ENCODE results near the gene PRELP.

DNA sequence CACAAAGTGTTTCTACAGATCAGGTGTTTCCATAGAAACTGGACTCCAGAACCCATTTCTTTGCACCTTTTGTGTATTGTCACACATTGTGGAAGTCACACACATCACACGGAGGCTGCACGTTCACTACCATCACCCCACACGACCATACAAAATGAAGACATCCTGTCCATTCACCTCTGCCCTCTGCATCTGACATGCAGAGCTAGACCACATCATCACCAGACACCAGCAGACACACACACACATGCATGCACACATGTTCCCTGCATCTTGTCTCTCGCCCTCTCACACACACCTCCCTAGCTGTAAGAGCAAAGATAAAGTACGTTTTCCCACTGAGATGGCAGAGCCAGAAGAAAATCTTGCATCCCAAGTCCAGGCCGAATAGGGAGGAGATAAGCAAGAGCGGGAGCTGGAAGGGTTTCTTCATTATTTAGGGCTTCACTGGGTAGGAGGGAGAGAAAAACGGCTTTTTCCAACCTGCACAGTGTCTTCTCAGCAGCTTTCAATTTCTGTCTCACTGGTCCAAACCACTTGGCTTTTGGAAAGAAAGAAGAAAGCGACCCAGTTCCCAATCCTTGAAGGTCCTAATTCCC, 709 bp downstream of the PRELP start:
- TF ChIP-seq EP300 (IDR thresholded peaks at IDR 0.05; ENCODE audit: borderline replicate concordance) (no peak), NFIC (IDR thresholded peaks at IDR 0.05) (no peak), MAX (IDR thresholded peaks at IDR 0.05) (no peak), TAF1 (IDR thresholded peaks at IDR 0.05; ENCODE audit: low read depth) (no peak), RAD21 (IDR thresholded peaks at IDR 0.05; ENCODE audit: low read depth) (no peak), CREB1 (IDR thresholded peaks at IDR 0.05; ENCODE audit: low read depth) (no peak), TCF12 (IDR thresholded peaks at IDR 0.05; ENCODE audit: low read depth) (no peak), YY1 (IDR thresholded peaks at IDR 0.05; ENCODE audit: low read depth) (no peak), CEBPB (IDR thresholded peaks at IDR 0.05) (no peak), TEAD4 (IDR thresholded peaks at IDR 0.05) (no peak), FOXM1 (IDR thresholded peaks at IDR 0.05; ENCODE audit: borderline replicate concordance, low read depth) (no peak)
- TF ChIP-seq, protein P1, sequence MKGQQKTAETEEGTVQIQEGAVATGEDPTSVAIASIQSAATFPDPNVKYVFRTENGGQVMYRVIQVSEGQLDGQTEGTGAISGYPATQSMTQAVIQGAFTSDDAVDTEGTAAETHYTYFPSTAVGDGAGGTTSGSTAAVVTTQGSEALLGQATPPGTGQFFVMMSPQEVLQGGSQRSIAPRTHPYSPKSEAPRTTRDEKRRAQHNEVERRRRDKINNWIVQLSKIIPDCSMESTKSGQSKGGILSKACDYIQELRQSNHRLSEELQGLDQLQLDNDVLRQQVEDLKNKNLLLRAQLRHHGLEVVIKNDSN (IDR thresholded peaks at IDR 0.05) = no peak
- TF ChIP-seq, protein P2, sequence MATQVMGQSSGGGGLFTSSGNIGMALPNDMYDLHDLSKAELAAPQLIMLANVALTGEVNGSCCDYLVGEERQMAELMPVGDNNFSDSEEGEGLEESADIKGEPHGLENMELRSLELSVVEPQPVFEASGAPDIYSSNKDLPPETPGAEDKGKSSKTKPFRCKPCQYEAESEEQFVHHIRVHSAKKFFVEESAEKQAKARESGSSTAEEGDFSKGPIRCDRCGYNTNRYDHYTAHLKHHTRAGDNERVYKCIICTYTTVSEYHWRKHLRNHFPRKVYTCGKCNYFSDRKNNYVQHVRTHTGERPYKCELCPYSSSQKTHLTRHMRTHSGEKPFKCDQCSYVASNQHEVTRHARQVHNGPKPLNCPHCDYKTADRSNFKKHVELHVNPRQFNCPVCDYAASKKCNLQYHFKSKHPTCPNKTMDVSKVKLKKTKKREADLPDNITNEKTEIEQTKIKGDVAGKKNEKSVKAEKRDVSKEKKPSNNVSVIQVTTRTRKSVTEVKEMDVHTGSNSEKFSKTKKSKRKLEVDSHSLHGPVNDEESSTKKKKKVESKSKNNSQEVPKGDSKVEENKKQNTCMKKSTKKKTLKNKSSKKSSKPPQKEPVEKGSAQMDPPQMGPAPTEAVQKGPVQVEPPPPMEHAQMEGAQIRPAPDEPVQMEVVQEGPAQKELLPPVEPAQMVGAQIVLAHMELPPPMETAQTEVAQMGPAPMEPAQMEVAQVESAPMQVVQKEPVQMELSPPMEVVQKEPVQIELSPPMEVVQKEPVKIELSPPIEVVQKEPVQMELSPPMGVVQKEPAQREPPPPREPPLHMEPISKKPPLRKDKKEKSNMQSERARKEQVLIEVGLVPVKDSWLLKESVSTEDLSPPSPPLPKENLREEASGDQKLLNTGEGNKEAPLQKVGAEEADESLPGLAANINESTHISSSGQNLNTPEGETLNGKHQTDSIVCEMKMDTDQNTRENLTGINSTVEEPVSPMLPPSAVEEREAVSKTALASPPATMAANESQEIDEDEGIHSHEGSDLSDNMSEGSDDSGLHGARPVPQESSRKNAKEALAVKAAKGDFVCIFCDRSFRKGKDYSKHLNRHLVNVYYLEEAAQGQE (IDR thresholded peaks at IDR 0.05; ENCODE audit: low read depth) = no peak

All from Ishikawa (cell line).